NCI-H2196 (cell line): ENCODE results near the gene PPP1R15B.
A peak's percentile ranks its signal among the peaks of the same experiment; 100 is the strongest.

ENCODE experiments used
- DNase-seq: peaks from one replicate; lab custom pipeline; 2025; ENCODE audit not compliant: unreplicated experiment; lab: John Stamatoyannopoulos, UW

PPP1R15B gene

GRCh38 chr1:204421441-204421840 lies 9.8 kb upstream of the PPP1R15B start:
- DNase-seq = no peak

GRCh38 chr1:204420039-204421004 lies 8.7 kb upstream of the PPP1R15B start:
- no peak for DNase-seq

- no peak for DNase-seq
These were observed 7.4 kb upstream of the PPP1R15B start for GRCh38 chr1:204419064-204419403.

- no peak for DNase-seq
These were observed 6.8 kb upstream of the PPP1R15B start for GRCh38 chr1:204418174-204419063.

GRCh38 chr1:204417074-204417997 lies 5.7 kb upstream of the PPP1R15B start:
- peak; percentile 81 for DNase-seq

- no peak for DNase-seq
These were observed 5.0 kb upstream of the PPP1R15B start for GRCh38 chr1:204416589-204417073.

- no peak for DNase-seq
These were observed 3.7 kb upstream of the PPP1R15B start for GRCh38 chr1:204415351-204415750.

GRCh38 chr1:204414016-204414415 lies 2.4 kb upstream of the PPP1R15B start:
- no peak for DNase-seq

GRCh38 chr1:204413170-204413535 lies 1.5 kb upstream of the PPP1R15B start:
- DNase-seq = no peak

GRCh38 chr1:204410688-204411450 lies 748 bp downstream of the PPP1R15B start:
- no peak for DNase-seq

GRCh38 chr1:204409836-204410687 lies 1.6 kb downstream of the PPP1R15B start:
- no peak for DNase-seq

- no peak for DNase-seq
These were observed 2.5 kb downstream of the PPP1R15B start for GRCh38 chr1:204409123-204409522.

GRCh38 chr1:204408602-204409001 lies 3.0 kb downstream of the PPP1R15B start:
- DNase-seq = no peak

- DNase-seq = peak; percentile 54
These were observed 3.5 kb downstream of the PPP1R15B start for GRCh38 chr1:204408074-204408507.

GRCh38 chr1:204407295-204407971 lies 4.2 kb downstream of the PPP1R15B start:
- no peak for DNase-seq

GRCh38 chr1:204406621-204407020 lies 5.0 kb downstream of the PPP1R15B start:
- DNase-seq = no peak

- DNase-seq = no peak
These were observed 5.6 kb downstream of the PPP1R15B start for GRCh38 chr1:204405988-204406387.

- no peak for DNase-seq
These were observed 7.0 kb downstream of the PPP1R15B start for GRCh38 chr1:204404629-204405028.
